GM11168 (cell line): ENCODE results near the gene OTOGL.

Source experiments
- in situ Hi-C: fragments of 300-500 bp; cut with MboI; formaldehyde crosslinking; loops from one replicate; pipeline ENCODE4 v1.12.0; 2022; ENCODE audit warnings: low sequenced_read_pairs; ENCODE audit not compliant: unreplicated experiment

Gene OTOGL

DNA sequence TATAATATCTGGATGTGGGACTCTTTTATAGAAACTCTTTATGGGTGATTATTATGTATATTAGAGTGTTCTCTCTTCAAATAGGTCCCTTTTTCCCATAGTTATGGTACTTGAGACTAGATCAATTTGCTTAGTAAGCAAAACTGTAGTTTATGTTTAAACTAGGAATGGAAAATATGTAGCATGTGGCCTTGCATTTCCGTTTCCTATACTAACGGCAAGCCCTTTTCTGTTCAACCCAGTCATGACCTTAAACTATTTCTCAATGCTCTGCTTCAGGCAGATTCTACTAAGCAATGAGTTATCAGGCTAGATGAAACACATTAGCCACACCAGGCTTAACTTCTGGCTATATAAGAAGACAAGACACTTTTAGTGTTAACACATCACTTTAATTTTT is 84.6 kb downstream of the OTOGL start:
- in situ Hi-C loops, result loop anchor here (10.0 kb wide), 2 partner anchors 81 to 309 kb away; no protein-coding TSS in a partner anchor

DNA sequence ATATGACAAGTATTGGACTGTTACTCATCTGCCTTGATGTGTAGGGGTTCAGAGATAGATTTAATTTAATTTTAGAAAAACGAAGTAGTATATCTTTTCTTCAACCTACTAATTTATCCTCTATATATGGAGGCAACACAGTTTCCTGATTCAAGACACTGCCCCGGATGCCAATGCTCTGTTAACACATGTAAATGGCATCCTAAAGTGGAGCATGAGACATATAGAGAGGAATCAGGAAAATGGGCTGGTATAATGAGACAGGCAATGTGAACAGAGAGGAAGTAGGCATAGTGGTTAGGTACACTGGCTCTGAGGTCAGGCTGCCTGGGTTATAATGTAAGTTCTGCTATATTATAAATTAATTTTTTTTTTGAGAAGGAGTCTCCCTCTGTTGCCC is 85.6 kb downstream of the OTOGL start:
- in situ Hi-C loops, result loop anchor here (10.0 kb wide), 2 partner anchors 80 to 310 kb away; no protein-coding TSS in a partner anchor

DNA sequence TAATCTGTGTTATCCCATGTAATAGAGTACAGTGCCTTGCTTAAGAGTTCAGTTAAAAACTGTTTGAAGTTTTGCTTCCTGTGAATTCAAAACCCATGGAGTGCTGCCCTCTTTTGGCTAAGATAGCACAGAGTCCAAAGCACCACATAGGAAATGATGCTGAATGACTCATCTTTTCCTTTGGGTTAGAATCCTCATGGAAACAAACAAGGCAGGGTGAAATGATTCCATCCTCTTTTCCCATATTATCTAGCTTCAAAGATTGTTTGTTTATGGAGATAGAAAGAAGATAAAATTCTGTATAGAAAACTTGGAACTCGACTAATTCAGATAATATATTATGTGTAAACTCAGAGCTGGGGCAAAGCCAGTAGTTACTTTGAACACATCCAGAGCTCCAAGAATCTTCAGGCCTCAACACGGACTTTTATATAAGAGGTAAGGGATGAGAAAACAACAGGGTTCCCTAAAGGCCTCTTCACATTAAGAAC is 87.4 kb downstream of the OTOGL start:
- in situ Hi-C loops, result loop anchor here (10.0 kb wide), 2 partner anchors 78 to 312 kb away; no protein-coding TSS in a partner anchor

DNA sequence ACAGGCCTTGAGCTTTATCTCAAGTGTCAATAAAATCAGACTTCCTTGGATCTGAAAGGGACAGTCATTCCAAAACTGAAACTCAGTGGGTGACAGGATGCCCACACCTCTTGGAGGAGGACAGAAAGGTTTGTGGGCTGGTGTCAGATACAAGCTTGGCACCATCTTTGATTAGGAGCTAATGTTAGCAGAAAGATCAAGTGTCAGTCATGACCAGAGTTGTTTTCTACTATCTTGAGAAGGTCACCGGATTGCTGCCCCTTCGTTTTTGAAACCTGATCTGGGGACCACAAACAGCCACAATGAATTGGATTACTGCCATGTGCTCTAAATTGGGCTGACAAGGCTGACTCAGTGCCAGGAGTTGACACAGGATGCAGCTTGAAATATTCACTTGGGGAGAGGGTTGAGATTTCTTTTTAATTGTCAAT is 88.3 kb downstream of the OTOGL start:
- in situ Hi-C loops, result loop anchor here (10.0 kb wide), 2 partner anchors 77 to 313 kb away; no protein-coding TSS in a partner anchor

DNA sequence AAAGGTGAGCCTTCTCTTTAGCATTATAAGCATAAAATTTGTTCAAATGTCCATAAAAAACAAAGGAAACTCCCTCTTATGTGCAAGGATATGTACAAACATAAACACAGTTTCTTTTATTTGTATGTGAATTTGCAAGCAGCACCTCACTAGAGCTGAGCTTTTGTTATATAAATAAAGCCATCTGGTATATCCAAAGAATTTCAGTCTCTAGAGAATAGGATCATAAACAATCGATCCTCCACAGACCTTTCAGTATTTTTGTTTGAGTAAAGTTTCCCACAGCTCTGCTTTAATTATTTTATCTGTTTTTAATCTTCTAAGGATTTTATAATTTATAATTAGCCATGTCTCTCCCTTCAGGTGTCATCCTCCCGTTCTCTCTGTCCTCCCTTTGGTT is 89.2 kb downstream of the OTOGL start:
- in situ Hi-C loops, result loop anchor here (10.0 kb wide), 2 partner anchors 76 to 314 kb away; no protein-coding TSS in a partner anchor

DNA sequence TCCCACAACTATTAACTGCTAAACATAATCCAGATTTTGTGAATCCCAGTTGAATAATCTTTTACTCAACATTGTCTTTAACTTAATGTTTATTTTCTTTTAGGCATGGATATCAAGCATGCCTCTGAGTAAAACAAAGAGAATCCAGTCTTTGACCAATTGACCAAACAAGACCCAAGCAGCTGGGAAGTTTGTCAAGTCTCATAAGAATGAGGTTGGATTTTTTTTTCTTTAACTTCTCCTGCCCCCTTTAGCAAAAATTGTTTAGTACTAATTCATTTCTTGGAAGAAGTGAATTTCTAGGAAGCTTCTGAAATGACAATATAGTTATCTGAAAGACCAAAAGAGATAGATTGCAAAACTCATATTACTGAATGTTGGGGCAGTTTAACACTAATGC is 89.9 kb downstream of the OTOGL start:
- in situ Hi-C loops, result loop anchor here (10.0 kb wide), 2 partner anchors 76 to 314 kb away; no protein-coding TSS in a partner anchor

DNA sequence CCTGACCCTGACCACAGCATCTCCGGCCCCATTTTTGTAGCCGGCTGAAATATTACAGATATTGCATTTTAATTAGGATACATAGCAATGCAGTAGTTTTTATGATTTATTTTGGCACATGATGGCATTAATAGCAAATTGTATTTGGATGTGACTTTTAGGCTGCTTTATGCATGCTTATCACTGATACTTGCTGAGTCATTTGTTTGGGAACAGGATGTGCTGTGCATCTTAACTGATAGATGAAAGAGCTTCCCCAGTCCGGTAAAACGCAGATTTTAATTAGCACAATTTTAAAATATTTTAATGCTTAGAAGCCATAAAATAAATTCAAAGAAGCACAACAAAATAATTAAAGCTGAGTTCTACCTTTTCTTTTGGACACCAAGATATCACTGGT is 90.7 kb downstream of the OTOGL start:
- in situ Hi-C loops, result no loop called here

DNA sequence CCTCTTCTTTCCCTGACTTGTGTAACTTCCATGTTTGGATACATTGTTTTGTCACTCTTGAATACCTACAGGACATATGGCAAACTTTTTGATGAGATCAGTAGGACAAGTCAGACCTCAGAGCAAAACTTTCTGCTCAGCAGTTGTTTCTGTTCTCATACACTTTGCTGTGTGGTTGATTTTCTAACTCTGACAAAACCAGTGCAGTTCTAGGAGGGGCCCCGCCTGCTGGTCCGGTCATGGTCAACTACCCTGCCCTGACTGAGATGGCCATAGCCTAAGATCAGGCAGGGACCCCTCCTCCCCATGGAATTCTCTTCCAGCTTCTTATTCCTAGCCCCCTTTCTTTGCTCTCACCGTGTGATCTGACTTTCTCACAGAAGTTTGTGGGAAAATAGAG is 92.8 kb downstream of the OTOGL start:
- in situ Hi-C loops, result no loop called here

DNA sequence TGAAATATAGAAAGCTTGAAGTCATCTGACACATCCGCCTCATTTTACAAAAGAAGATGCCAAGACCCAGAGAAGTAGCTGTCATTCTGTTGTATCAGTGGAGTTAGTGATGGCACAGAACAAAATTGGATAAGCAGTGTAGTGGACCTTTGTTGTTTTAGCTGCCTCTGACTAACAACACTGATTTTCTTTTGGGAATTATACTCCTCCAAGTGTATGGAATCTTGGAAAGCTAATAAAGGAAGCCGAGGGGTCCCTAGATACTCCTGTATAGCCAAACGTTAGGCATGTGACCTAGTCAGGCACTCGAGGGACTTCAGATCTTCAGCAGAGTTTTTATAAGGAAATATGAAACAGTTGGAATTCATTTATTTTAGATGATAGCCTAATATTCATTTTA is 94.5 kb downstream of the OTOGL start:
- in situ Hi-C loops, result no loop called here

DNA sequence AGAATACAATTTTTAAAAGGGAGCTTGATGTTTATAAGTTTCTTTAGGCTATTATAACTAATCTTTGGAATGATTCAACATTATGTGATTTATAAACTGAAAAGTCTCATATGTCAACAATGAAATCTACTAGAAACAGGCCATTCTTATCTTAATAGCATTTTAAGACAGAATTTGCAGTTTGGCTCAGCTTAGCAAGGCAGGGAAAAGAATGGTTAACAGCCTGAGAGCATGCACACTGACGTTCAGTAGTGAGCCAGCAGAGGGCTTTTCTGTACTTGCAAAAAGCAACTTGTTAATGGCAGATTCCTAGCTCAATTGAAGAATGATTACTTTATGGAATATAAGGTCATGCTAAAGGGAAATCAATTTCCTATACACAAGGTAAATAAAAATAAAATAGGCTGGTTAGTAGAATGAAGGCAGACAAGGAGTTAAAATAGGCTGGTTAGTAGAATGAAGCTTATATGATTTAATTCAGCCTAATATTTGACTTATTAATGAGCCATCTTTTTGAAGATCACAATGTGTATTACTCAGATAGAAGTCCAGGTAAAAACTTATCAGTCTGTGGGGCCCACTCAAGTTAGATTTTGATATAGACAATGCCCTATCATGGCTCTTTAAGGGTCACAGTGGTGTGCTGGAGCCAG is 95.9 kb downstream of the OTOGL start:
- in situ Hi-C loops, result no loop called here

DNA sequence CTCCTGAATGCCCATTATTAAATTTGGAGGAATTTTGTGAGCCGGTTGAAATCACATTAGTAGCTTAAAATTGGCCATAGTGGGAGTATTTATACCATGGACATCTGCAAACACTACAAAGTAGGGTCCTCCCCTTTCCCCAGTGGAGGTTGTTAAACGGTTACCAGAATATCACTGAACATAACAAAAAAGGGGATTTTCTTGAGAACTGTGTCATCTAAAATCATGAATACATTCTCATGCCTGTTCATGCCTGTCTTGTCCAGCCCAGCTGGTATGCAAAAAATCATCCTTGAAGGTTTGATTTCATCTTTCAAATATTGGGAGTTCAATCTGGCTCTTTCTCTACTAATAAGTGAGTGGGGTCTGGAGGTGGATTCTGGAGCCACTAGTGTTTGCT is 96.4 kb downstream of the OTOGL start:
- in situ Hi-C loops, result no loop called here

DNA sequence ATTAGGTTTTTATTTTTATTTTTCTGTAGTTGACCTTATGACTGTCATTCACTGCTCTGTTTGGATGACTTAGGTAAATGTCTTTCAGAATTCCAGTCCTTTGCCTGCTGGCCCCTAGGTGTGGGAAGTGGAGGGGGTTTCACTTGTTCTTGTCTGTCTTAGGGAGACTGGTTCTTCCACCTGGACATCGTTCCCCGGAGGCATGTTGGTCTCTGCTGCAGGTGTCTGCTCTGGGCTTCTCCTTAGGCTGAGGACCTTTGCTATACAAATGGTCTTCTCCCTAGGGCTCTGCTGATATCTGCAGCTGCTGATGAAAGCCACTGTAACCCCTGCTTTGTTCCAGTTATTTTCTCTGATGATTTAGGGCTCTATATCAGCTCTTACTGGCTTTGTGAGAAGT is 97.1 kb downstream of the OTOGL start:
- in situ Hi-C loops, result no loop called here

DNA sequence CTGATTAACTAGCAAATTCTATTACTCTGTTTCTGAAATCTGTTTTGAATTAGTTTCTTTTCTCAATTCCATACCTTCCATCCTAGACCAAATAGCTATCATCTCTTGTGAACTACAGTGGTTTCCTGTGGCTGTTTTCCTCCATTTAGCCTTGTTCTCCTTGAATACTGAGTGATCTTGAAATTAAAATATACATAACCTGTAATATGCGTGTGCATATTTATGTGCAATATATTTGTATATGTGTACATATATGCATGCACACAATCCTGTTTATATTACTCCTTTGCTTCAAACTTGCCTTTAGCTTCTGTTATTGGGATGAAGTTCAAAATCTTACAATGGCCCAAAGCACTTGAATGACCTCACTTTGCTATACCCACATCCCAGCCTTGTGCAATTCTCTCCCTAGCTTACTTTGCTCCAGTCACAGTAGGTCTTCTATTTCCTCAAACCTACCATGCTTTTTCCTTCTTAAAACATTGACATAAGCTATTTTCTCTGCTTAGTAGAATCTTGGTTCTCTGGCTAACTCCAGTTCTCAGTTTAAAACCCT is 99.5 kb downstream of the OTOGL start:
- in situ Hi-C loops, result no loop called here

DNA sequence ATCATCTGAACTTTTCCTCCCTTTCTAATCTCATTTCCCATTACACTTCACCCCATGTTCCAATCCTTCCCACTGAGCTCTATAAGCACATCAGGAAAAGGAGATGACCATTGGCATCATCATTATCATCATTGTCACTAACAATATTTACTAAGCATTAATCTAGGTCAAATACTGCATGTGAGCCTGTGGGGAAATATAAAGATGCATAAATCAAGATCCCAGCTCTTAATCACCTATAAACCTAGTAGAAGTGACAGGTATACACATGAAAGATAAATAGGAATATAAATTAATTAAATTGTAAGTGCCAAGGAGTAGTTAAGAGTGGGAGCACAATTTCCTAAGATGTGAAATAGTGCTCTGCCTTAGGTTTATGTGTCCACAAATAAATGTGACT is 100.6 kb downstream of the OTOGL start:
- in situ Hi-C loops, result no loop called here

DNA sequence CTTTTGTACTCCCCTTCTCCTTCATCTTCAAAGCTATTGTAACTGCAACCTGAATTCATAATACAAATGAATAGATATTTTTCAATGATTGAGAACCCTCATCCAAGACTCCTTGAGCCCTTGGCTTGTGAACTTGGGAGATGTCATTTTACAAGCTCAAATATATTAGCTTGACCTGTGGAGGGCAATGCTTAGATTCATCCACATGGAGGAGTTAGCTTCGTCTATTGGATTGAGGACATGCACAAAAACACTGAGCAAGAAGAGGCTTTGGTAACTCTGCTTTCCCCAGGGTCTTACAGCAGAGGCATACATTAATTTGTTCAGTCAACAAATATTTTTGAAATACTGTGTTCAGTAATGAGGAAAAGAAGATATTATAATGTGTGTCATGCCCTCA is 101.1 kb downstream of the OTOGL start:
- in situ Hi-C loops, result no loop called here

DNA sequence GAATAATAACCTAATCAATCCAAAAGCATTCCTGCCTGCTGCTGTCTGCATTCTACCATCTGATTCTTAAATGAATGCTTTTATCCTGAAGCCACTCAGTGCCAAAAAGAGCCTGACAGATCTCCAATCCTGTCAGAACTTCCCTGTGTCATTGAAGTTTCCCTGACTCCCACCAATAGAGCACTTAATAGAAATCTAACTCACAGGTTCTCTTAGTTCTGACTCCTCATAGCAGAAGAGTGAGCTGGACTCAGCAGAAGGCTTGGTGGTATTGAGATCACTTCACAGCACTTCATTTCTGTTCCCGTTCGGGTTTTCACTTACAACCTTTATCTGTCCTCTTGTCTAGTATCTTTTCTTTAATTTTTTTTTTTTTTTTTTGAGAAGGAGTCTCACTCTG is 102.6 kb downstream of the OTOGL start:
- in situ Hi-C loops, result no loop called here

DNA sequence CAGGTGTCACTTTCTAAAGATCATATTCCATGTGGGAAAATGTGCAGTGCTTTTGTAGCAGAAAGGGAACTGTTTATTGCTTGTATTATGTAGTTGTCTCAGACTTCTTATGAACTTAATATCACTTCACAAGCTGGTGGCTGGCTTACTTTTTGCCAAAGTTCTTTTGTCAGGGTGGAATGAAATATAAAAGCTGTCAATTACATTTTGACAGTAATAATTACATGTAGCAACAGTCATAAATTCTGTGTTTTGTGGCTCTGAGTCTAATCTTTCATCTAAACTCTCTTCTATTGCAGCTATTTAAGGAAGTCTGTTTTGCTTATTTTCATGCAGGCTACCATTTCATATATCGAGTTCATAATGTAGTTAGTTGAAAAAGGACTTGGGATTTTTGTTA is 106.6 kb downstream of the OTOGL start:
- in situ Hi-C loops, result no loop called here

DNA sequence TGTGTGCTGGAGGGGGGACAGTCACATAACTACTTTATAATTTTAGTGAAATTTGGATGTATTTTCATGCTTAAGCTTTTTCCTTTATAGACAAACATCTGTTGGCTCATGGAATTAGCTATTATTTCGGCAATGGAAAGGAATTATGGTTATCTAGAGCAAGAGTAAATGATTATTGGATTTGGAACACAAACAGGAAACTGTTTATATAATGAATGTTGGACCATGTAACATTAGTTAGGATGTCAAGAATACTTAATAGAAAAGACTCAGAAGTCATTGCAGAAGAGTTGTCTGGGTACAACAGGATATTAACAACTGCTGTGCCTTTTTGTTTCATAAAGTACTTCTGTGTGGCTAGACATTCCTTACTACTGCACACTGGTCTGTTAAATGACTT is 108.7 kb downstream of the OTOGL start:
- in situ Hi-C loops, result no loop called here

DNA sequence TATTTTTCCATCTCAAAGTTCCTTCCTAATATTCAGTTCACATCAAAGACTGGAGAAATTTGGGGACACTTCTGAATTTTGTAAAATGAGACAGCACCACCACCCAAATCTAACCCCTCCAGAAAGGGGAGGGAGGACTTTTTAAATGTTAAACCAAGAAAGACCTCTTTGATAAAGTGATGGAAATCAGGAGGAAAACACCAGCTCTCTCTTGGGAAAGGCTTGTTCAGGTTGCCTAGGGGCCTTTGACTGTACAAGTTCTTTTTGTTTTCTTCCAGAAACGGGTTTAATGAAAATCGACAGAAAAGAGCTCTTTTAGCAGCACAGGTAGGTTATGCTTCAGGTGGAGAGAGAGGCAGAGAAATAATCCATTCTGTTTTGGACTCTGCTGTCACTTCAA is 112.3 kb downstream of the OTOGL start:
- in situ Hi-C loops, result no loop called here

DNA sequence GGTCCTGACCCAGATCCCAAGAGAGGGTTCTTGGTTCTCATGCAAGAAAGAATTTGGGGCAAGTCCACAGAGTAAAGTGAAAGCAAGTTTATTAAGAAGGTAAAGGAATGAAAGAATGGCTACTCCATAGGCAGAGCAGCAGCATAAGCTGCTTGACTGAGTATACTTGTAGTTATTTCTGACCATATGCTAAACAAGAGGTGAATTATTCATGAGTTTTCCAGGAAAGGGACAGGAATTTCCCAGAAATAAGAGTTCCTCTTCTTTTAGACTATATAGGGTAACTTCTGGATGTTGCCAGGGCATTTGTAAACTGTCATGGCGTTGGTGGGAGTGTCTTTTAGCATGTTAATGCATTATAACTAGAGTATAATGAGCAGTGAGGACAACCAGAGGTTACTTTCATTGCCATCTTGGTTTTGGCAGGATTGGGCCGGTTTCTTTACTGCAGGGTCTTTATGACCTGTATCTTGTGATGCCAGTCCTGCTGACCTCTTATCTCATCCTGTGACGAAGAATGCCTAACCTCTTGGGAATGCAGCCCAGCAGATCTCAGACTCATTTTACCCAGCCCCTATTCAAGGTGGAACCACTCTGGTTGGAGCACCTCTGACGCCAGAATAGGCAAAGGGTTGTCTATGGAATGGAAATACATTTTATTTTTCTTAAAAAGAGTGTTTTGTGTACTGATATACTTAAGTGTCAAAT is 113.8 kb downstream of the OTOGL start:
- in situ Hi-C loops, result no loop called here

DNA sequence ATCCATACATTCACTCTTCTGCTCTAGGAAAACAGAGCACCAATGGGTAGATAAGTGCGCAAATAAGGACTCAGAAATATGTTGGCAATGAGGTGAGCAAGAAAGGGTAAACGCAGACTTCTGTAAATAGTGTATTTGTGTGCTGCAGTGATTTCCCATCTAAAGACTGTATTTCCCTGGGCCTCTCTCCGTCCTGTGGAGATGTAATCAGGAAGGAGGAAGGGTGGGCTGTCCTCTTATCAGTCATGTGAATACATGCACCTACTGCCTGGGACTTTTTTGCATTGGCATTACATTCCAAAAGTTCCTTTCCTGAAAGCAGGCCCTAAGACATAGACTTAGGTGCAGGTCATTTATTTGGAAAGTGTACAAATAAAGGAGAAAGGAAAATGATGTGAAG is 114.5 kb downstream of the OTOGL start:
- in situ Hi-C loops, result no loop called here
